Transverse colon (tissue), 4 donors: ENCODE data around the gene CRYGN.

Experiments used
- CTCF ChIP-seq, 5 experiments: fragments of 200-600 bp in 3 of 5; fragments of 450-650 bp in 2 of 5; sonication (generic) in 3 of 5; IDR thresholded peaks; 1 replicate in 2 of 5; 2 replicates in 3 of 5; pipeline ENCODE4 v1.5.1; 2016 to 2017; ENCODE audit warnings: antibody characterized with exemption in 5 of 5, inconsistent platforms in 3 of 5, mild to moderate bottlenecking in 2 of 5, moderate library complexity in 1 of 5
- POLR2A ChIP-seq: fragments of 450-650 bp; IDR thresholded peaks from one replicate; pipeline ENCODE4 v1.6.1; 2016; ENCODE audit warnings: antibody characterized with exemption, mild to moderate bottlenecking, moderate library complexity
- POLR2AphosphoS5 ChIP-seq, 3 donors: sonication (generic); formaldehyde crosslinking; IDR thresholded peaks; one replicate each; pipeline ENCODE4 v1.6.1; 2016; ENCODE audit warnings: antibody characterized with exemption in 3 of 3

- TF ChIP-seq CTCF (IDR thresholded peaks at IDR 0.05) = no peak
- TF ChIP-seq POLR2A = no peak
- no peak for TF ChIP-seq POLR2AphosphoS5 (IDR thresholded peaks at IDR 0.05)
These were observed 56.1 kb downstream of the CRYGN start for GRCh38 chr7:151383638-151384351.
